ENCODE results near the gene CHAT.

The CHAT gene

DNA sequence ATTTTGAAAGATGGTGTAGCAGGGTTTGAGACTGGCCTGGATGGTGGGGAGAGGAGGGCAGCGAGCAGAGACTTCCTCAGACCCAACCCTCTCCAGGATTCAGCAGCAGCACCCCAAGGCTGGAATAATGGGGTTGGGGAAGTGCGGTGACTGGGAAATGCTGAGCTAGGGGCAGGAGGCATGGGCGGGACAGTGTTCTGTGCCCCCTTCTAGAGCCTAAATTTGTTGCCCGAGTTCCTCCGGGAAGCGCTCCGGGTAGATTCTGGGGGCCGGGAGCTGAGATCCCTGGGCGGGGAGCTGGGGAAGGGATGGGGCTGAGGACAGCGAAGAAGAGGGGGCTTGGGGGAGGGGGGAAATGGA is at the start of gene CHAT:
CHAT (plus strand) TSS at position 156 of the 360 bp plus-strand sequence; CDS start at position 309, 153 bp downstream.
- FAIRE-seq: no peak

DNA sequence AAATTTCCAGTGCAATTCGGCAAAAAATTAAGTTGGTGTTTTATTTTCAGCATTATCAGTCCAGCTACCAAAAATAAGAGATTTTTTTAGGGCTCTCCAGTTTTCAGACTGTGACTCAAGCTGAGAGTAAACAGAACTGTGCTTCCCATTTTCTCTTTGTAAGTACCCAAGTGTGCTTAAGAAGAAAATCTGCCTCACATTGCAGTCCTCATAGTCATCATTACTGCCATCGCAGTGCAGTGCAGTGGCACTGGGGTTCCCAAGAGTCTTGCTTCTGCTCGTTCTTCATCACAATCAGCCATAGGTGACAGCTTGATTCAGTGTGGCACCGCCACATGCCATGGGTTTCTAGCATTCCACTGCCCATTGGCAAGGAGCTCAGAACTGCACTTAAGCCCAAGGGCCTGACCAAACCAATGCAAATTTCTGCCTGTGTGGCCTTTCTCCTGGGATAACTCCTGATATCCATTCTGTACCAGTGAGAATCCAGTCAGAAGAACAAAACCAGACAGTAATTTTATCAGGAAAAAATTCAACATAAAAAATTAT is 49.3 kb upstream of the CHAT start:
- FAIRE-seq: no peak

DNA sequence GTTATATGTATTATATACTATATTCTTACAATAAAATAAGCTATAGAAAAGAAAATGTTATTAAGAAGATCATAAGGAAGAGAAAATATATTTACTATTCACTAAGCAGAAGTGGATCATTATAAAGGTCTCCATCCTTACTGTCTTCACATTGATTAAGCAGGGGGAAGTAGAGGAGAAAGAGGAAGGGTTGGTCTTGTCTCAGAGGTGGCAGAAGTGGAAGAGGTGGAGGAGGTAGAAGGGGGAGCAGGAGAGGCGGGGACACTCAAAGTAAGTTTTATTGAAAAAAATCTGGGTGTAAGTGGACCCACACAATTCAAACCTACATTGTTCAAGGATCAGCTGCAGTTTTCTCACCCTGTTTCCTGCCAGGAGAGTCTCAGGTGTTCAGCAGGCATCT is 46.0 kb upstream of the CHAT start:
- FAIRE-seq: no peak

DNA sequence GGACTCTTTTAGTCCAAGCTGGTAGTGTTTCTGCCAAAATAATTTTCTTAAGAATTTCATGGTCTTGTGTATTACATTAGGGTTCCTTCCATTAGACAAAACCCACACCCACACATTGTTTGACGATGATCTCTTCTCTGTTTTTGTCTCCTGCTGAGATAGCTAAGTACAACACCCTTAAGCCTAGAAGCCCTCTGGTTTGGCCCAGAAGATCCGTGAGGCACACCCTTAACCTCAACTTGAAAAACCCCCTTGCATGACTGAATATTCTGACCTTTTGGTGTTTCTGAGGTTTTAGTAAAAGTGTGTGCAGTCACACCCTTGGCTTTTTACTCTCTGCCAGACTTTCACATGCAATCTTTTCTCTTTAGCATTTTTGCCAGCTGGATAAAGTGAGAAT is 45.6 kb upstream of the CHAT start:
- no peak for FAIRE-seq

DNA sequence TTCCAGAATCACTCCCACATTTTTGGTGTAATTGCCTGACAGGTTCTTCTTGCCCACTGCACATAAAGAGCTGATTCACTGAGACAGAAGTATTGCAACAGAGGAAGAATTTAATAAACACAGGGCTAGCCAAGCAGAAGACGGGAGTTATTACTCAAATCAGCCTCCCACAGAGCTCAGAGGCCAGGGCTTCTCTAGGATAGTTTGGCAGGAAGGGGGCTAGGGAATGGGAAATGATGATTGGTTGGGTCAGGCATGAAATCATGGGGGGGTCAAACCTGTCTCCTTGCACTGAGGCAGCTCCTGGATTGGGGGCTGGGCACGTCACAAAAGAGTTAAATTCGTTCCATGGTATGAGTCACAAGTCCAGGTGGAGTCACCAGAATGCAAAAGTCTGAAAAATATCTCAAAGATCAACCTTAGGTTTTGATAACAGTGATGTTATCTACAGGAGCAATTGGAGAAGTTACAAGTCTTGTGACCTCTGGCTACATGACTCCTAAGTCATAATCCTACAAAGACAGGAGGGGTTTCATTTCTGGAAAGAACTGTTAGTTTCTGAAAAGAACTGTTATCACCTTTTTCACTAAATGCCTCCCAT is 44.7 kb upstream of the CHAT start:
- no peak for FAIRE-seq

DNA sequence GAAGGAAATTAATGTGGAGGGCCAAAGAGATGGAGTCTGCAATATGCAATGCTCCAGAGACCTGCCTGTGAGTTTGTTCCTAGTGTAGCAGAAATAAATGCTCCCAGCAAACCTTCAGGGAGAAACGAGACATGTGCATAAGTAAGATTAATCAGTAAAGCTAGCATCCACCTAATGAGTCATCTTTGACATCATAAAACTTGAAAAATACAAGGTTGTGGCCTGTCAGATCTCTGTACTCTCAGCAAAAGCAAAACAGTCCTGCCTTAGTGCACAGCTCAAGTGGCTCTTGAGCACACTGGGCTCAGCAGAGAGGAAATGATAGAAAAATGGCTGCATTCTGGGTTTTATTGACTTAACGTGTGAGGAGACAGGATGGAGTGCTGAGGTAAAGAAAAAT is 42.4 kb upstream of the CHAT start:
- FAIRE-seq: no peak

DNA sequence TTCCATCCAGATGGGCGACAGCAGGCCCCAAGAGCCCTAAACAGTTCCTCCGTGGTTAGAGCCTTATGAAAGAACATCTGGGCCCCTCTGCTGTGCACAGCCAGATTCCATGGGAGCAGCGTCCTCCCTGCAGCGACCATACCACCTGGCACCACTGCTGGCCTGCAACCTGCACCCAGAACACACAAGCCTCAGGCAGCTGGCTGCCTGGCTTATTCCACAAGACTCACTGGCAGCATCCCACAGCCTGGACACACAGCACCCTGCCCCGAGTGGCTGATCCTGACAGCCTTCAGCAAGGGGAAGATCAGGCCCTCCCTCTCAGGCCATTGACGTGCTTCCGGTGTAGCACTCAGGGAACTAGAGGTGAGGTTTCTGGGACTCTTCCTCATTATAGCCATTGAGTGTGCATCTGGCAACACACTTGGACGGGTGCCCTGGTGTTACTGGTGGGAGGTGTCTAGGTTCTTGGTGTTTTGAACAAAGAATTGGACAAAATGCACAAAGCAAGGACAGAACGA is 41.2 kb upstream of the CHAT start:
- no peak for FAIRE-seq

DNA sequence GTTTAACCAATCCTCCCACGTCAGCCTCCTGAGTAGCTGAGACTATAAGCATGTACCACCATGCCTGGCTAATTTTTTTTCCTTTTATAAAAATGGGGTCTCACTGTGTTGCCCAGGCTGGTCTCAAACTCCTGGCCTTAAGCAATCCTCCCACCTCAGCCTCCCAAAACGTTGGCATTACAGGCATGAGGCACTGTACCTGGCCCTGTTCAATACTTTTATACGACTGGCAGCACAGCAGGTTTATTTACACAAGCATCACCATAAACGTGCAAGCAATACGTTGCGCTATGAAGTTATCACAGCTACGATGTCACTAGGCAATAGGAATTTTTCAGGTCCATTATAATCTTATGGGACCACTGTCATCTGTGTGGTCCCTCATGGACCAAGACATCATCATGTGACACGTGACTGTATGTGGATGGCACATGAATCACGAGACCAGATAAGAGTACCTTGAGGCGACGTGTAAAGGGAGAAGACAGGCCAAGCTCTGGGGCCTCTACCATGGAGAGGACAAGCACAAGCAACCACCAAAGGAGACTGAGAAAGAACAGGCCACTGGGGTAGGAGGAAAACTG is 38.3 kb upstream of the CHAT start:
- FAIRE-seq: no peak

DNA sequence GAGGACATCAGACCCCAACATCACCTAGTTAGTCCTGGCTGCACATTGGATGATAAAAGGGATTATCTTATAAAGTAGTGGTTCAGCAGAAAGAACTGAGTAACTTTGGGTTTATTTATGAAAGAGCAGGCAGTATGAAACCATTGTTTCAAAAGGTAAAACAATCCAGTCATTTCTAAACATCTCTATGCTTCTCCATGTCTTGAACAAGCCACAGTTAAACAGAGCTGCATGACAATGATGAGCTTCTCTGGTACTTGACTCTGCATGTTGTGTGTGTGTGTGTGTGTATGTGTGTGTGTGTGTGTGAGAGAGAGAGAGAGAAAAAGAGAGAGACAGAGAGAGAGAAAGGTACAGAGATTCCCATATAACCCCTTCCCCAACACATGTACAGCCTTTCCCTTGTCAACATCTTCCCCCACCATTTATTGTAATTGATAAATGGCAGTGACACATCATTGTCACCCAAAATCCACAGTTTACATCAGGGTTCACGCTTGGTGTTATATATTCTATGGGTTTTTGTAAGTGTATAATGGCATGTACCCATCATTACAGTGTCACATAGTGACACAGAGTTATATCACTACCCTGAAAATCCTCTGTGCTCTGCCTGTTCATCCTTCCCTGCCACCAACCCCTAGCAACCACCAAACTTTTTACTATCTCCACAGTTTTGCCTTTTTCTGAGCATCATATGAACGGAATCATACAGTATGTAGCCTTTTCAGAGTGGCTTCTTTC is 36.5 kb upstream of the CHAT start:
- no peak for FAIRE-seq

DNA sequence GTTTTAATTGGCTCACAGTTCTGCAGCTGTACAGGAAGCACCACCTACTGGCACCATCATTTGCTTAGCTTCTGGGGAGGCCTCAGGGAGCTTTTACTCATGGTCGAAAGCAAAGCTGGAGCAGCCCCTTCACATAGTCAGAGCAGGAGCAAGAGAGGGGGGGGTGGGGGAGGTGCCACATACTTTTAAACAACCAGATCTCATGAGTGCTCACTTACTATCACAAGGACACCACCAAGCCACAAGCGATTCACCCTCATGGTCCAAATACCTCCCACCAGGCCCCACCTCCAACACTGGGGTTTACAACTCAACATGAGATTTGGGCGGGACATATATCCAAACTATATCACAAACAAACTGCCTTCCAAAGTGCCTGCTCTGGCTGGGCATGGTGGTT is 35.4 kb upstream of the CHAT start:
- FAIRE-seq: no peak

DNA sequence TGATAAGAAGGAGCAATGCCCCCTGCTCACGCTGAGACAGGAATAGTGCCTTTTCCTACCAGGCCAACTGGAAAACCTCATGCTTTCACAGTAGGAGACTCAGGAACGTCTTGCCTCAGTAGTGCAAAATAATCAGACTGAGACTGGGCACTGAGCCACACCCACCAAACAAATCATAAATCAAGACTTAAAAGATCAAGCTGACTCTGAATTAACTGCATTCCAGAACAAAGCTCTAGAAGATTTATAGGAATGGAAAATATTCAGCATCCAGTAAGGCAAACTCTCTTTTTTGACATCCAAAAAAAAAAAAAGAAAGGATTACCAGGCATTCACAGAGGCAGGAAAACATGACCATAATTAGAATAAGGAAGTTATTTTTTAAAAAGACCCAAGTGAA is 34.2 kb upstream of the CHAT start:
- FAIRE-seq: no peak

DNA sequence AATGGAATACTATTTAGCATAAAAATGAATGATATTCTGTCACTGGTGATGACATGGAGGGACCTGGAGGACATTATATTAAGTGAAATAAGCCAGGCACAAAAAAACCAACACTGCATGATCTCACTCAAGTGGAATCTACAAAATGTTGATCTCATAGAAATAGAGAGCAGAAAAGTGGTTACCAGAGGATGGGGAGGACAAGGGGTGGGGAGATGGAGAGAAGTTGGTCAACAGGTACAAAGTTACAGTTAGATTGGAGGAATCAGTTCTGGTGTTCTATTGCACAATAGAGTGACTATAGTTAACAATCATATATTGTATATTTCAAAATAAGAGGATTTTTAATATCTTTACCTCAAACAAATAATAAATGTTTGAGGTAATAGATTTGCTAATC is 28.4 kb upstream of the CHAT start:
- FAIRE-seq: no peak

DNA sequence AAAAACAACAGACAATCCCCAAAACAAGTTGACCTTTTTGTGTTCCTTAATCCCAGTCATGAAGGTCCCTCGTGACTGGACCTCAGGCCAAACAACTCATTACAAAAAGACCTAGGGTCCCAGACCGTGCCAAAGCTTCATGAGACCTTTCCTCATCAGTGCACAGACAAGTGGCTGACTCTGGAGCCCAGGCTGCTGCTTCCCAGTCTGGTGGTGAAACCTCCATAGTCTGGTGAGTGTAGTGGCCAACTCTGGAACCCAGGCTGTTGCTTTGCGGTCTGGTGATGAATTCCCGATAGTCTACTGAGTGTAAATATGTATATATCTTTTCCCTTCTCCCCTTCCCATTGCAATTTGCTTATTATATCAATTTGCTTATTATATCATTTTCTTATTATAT is 25.9 kb upstream of the CHAT start:
- FAIRE-seq: no peak

DNA sequence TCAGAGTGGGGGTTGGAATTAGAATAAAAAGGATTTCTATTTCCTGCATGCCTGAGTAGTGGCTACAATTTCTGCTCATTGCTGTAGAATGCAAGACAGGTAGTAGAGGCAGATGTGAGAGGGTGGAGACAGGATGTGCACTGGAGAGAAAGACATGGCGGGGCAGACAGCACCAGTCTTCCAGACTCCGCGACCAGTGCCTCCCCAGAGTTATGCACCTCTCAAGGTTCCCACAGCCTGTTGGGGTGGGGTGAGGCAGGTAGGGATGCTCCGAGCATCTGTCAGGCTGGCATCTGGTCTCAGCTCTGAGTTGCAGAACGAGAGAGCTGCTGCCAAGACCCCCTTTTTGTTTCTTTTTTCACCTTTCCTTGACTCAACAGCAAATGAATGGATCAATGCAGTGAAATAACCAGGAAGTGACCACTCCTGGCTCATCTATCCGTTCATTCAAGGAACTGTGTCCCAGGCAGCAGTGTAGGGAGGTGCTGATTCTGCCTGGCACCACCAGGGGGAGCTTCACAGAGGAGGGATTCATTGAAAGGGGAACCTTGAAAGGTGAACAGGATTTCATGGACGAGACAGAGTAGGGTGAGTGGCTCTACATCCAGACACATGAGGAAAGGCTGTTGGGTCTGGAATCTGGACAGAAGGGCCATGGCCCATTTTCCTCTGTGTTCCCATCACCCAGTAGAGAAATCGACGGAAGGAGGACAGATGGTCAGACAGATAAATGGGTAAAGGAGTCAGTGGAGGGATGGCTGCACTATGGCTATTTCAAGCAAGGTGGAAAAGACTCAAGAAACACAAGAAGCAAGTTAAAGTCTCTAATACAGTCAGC is 20.9 kb upstream of the CHAT start:
- peak; percentile 9 for FAIRE-seq

DNA sequence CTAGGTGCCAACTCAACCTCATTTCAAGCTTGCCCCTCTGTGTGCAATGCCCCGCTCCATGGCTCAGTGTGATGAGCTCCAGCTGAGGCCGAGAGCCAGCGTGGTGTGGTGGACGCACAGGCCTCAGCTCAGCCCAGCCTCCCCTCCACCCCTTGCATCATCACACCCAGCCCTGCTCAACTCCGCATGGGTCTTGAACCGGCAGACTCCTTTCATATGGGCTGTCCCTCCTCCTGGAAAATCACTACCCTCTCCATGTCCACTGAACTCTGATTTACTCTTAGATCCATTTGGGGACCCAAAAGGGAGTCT is 20.3 kb upstream of the CHAT start:
- FAIRE-seq: no peak

DNA sequence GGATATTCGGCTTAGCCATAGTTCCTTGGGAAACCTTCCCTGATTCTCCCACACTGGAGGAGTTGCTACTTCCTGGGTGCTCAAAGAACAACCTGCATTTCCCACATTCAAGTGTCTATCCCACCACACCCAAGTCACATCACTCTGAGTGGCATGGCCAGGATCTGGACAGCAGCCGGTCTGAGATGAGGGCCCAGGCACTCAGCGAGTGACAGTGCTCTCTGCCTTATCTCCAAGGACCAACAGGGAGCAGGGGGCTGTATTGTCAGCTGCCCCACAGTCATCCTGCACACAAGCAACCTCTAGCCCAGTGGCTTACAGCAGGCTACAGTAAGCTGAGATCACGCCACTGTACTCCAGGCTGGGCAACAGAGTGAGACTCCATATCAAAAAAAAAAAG is 19.8 kb upstream of the CHAT start:
- no peak for FAIRE-seq

DNA sequence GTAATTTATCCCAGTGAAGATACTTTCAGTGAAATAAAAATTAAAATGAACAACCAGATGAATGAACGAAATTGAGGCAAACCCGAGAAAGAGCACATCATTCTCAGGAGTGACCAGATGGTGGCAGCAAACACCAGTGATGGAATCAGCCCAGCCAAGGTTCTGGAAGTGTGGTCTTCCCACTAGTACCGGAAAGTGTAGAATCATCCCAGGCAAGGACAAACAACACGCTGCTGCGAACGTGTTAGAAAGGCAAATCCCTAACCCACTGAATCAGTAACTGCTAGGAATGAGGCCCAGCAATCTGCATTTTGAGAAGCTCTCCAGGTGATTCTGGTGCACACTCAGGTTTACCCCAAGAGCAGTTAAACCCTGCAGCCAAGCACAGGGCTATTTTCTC is 19.2 kb upstream of the CHAT start:
- FAIRE-seq: peak; percentile 53

DNA sequence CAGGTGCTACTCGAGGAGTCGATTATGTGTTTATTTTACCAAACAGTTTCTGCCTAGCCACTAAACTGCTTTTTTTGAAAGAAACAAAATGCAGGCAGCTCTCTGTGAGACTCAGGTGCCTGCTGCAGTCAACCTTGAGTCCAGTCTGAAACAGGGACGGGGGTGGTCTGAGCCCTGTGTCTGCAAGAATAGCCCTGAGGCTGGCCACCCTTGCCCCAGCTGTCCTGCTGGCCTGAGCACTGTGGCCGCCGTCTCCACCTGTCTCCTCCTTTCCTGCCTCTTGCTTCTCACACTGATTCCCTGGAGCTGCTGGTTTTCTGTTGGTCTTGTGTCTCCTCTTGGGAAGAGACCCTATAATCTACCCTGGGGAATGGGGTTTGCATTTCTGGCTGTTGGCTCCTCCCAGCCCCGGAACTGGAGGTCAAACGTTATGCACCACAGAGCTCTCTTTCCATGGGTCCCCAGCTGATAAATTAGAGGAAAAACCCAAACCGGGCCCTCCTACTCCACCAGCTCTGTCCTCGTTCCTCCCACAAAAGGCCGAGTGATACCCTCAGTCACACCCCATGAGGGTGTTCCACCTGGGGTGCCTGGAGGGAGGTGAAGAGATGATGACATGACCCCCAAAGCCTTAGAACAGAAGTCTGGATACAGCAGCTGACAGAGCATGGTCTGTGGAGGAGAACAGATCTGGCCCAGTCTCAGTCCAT is 18.7 kb upstream of the CHAT start:
- no peak for FAIRE-seq

DNA sequence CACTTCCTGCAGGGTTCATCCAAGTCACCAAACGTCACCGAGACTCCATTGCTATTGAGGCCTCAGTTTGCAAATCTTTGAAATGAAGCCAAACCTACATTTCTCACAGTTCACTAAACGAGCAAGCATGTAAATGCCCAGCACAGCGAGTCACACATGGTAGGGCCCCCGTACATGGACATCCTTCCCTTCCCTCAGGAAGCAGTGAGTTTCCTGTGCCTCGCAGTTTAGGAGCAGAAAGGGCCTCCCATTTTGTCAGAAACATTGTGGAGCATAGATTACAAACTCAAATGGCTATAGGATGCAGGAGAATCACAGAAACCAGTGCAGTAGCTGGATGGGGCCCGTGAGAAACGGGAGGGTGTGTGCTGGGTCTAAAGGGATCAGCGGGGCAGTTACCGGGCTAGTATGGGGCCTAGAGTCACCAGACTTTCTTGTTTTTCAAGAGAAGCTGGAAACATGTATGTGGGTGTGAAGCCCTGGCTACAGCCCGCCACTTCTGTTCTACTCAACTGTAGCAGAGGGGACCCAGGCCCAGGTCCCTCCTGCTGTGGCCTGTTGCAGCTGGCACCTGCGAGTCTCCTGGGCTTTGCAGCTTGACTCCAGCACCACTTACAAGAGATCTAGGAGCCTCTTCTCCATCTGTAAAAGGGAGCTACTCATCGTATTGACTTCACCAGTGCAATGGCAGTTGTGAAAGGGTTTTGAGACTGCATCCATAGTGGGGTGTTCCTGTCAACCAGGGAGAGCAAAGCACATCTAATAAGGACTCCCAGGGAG is 17.9 kb upstream of the CHAT start:
- no peak for FAIRE-seq

DNA sequence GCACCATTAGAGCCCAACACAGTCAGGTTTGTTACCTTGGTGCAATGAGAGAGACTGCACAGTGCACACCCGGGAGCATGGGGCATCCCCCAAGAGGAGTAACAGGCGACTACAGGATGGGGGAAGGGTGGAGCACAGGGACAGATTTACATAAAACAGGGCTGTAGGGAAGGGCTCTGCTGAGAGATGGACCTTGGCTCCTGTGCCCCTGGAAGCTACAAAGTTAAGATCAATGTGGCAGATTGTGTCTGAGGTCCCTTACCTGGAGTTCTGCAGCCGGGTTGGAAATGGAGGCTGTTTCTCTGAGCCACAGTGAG is 17.4 kb upstream of the CHAT start:
- no peak for FAIRE-seq

DNA sequence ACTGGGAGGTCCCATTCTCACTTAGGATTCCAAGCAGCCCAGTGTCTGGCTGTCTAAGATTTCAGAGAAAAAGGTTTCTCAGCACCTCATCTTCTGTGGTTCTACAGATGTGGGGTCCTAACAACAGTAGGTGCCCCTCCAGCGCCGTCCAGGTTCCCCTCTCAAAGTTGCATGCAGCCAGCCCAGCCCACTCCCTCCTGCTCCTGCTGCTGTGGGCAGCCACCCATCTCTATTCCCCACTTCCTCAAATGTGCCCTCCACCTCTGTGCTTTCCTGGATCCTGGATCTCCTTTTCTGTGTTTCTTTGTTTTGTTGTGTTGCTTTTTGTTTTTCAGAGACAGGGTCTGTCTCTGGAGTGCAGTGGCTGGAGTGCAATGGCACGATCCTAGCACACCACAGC is 17.0 kb upstream of the CHAT start:
- FAIRE-seq: no peak

All from islet of Langerhans (tissue), 1 donor.